H9 (cell line): ENCODE data around the gene LST1. TPM values are rescaled to one million over a fixed set of nuclear protein-coding genes. Genes with fewer than 3 reads are reported as not detected.

ENCODE experiments used
- DNase-seq: peaks from one replicate; pipeline ENCODE4 v3.0.0-alpha.2; 2017
- H2AFZ ChIP-seq: one replicate; pipeline ENCODE4 v1.6.1; 2013; ENCODE audit warnings: mild to moderate bottlenecking, low read length, control low read depth, moderate library complexity
- H2AK5ac ChIP-seq: 2 replicates; pipeline ENCODE4 v1.6.1; 2013; ENCODE audit warnings: low read length, control low read depth, mixed read lengths; ENCODE audit not compliant: insufficient read length
- H2BK120ac ChIP-seq: one replicate; pipeline ENCODE4 v1.6.1; 2013; ENCODE audit warnings: low read depth, mild to moderate bottlenecking, low read length, control low read depth, inconsistent platforms; ENCODE audit not compliant: poor library complexity, severe bottlenecking
- H2BK12ac ChIP-seq: 2 replicates; pipeline ENCODE4 v1.6.1; 2013; ENCODE audit warnings: low read length, control low read depth, mixed read lengths, low read depth; ENCODE audit not compliant: insufficient read length
- H2BK15ac ChIP-seq: 2 replicates; pipeline ENCODE4 v1.6.1; 2013; ENCODE audit warnings: low read depth, low read length, control low read depth
- H2BK20ac ChIP-seq: one replicate; pipeline ENCODE4 v1.6.1; 2013; ENCODE audit warnings: low read depth, mild to moderate bottlenecking, low read length, control low read depth, inconsistent platforms; ENCODE audit not compliant: poor library complexity, severe bottlenecking
- H2BK5ac ChIP-seq: 2 replicates; pipeline ENCODE4 v1.6.1; 2013; ENCODE audit warnings: low read length, control low read depth, mixed read lengths; ENCODE audit not compliant: insufficient read length
- H3K14ac ChIP-seq: 2 replicates; pipeline ENCODE4 v1.6.1; 2013; ENCODE audit warnings: low read length, control low read depth; ENCODE audit not compliant: insufficient read depth
- H3K18ac ChIP-seq: 2 replicates; pipeline ENCODE4 v1.6.1; 2013; ENCODE audit warnings: low read depth, mild to moderate bottlenecking, mixed read lengths, low read length, control low read depth; ENCODE audit not compliant: insufficient read length
- H3K23ac ChIP-seq: 2 replicates; pipeline ENCODE4 v1.6.1; 2013; ENCODE audit warnings: low read length, control low read depth, mixed read lengths, low read depth; ENCODE audit not compliant: insufficient read length
- H3K23me2 ChIP-seq: 2 replicates; pipeline ENCODE4 v1.6.1; 2013; ENCODE audit warnings: low read depth, mild to moderate bottlenecking, mixed read lengths, low read length, control low read depth; ENCODE audit not compliant: insufficient read length, poor library complexity, severe bottlenecking
- H3K27ac ChIP-seq: 2 replicates; pipeline ENCODE4 v1.5.1; 2013; ENCODE audit warnings: low read length, control low read depth, mixed read lengths, low read depth; ENCODE audit not compliant: insufficient read length
- H3K27me3 ChIP-seq: 2 replicates; pipeline ENCODE4 v1.6.1; 2013; ENCODE audit warnings: low read length, control low read depth, inconsistent platforms; ENCODE audit not compliant: insufficient read depth
- H3K4ac ChIP-seq: 2 replicates; pipeline ENCODE4 v1.6.1; 2013; ENCODE audit warnings: low read depth, mild to moderate bottlenecking, control low read depth, inconsistent platforms, low read length, moderate library complexity
- H3K4me1 ChIP-seq: 2 replicates; pipeline ENCODE4 v1.6.1; 2013; ENCODE audit warnings: low read length, control low read depth, inconsistent platforms; ENCODE audit not compliant: insufficient read depth
- H3K4me2 ChIP-seq: 2 replicates; pipeline ENCODE4 v1.6.1; 2013; ENCODE audit warnings: low read length, control low read depth, mixed read lengths; ENCODE audit not compliant: insufficient read length, insufficient read depth
- H3K56ac ChIP-seq: 2 replicates; pipeline ENCODE4 v1.6.1; 2013; ENCODE audit warnings: low read depth, mild to moderate bottlenecking, mixed read lengths, low read length, control low read depth; ENCODE audit not compliant: insufficient read length
- H3K79me1 ChIP-seq: 2 replicates; pipeline ENCODE4 v1.6.1; 2013; ENCODE audit warnings: low read depth, mild to moderate bottlenecking, moderate library complexity, low read length, control low read depth, inconsistent platforms; ENCODE audit not compliant: insufficient read depth, poor library complexity, severe bottlenecking
- H3K79me2 ChIP-seq: 2 replicates; pipeline ENCODE4 v1.6.1; 2013; ENCODE audit warnings: low read length, control low read depth, inconsistent platforms; ENCODE audit not compliant: insufficient read depth
- H3K9ac ChIP-seq: 2 replicates; pipeline ENCODE4 v1.6.1; 2013; ENCODE audit warnings: low read length, control low read depth, mixed read lengths; ENCODE audit not compliant: insufficient read length; ENCODE audit errors: extremely low read depth
- H3K9me3 ChIP-seq: one replicate; pipeline ENCODE4 v1.6.1; 2013; ENCODE audit warnings: low read depth, low read length, inconsistent platforms; ENCODE audit not compliant: control insufficient read depth
- H3T11ph ChIP-seq: one replicate; pipeline ENCODE4 v1.6.1; 2013; ENCODE audit warnings: mild to moderate bottlenecking, low read length, control low read depth, inconsistent platforms
- H4K20me1 ChIP-seq: one replicate; pipeline ENCODE4 v1.6.1; 2013; ENCODE audit not compliant: control insufficient read depth, insufficient read length, insufficient read depth
- H4K5ac ChIP-seq: 2 replicates; pipeline ENCODE4 v1.6.1; 2013; ENCODE audit warnings: low read depth, mild to moderate bottlenecking, mixed read lengths, low read length, control low read depth; ENCODE audit not compliant: insufficient read length
- H4K8ac ChIP-seq: replicated peaks from 2 replicates; pipeline ENCODE4 v1.6.1; 2013; ENCODE audit warnings: low read length, control low read depth, mixed read lengths, low read depth; ENCODE audit not compliant: insufficient read length
- H4K91ac ChIP-seq: 2 replicates; pipeline ENCODE4 v1.6.1; 2013; ENCODE audit warnings: low read depth, mild to moderate bottlenecking, moderate library complexity, mixed read lengths, low read length, control low read depth; ENCODE audit not compliant: insufficient read length
- H3K27ac Mint-ChIP-seq, 3 experiments: 2 replicates in 2 of 3; 3 replicates in 1 of 3; pipeline ENCODE4 v1.8.0; 2020 to 2021; ENCODE audit warnings: mixed read lengths in 3 of 3, mild to moderate bottlenecking in 1 of 3, moderate library complexity in 1 of 3
- H3K27me3 Mint-ChIP-seq: 2 replicates; pipeline ENCODE4 v1.8.0; 2021; ENCODE audit warnings: low read depth, mild to moderate bottlenecking, moderate library complexity, mixed read lengths
- H3K36me3 Mint-ChIP-seq, 3 experiments: 2 replicates in 2 of 3; 3 replicates in 1 of 3; pipeline ENCODE4 v1.8.0; 2020 to 2021; ENCODE audit warnings: low read depth in 3 of 3, mixed read lengths in 3 of 3; ENCODE audit not compliant: insufficient read depth in 1 of 3
- H3K4me1 Mint-ChIP-seq, 2 experiments: 2 replicates each; pipeline ENCODE4 v1.8.0; 2020; ENCODE audit warnings: mixed read lengths in 2 of 2
- H3K4me3 Mint-ChIP-seq, 2 experiments: 2 replicates in 1 of 2; 3 replicates in 1 of 2; pipeline ENCODE4 v1.8.0; 2020 to 2021; ENCODE audit warnings: mild to moderate bottlenecking in 2 of 2, mixed read lengths in 2 of 2, moderate library complexity in 1 of 2
- H3K9me3 Mint-ChIP-seq, 2 experiments: 2 replicates in 1 of 2; 3 replicates in 1 of 2; pipeline ENCODE4 v1.8.0; 2020; ENCODE audit warnings: mild to moderate bottlenecking in 2 of 2, mixed read lengths in 2 of 2, moderate library complexity in 1 of 2
- WGBS: extraction: QIAGEN DNeasy Blood & Tissue Kit; methylation state at CpG from one replicate; pipeline ENCODE4 v1.1.7; 2013; ENCODE audit warnings: missing lambda C conversion rate, low lambda C conversion rate, mixed read lengths; ENCODE audit not compliant: insufficient read length; ENCODE audit errors: extremely low coverage; 5-methylcytosine and 5-hydroxymethylcytosine counted together
- total RNA-seq: library from RNA; stranded (reverse); gene quantifications from 2 replicates; pipeline ENCODE4 v1.2.1, GENCODE V29; 2021
- TF ChIP-seq, protein P1 (sequence below): fragments of 200-600 bp; sonication (generic); conservative IDR thresholded peaks from 3 replicates; pipeline ENCODE4 v1.8.0; 2021; ENCODE audit warnings: antibody characterized with exemption, mild to moderate bottlenecking

The LST1 gene
- total RNA-seq, 1 experiment from 2014 or later, result not detected

- Histone ChIP-seq H3K4me2 (no peak overlapping the region), H2BK5ac (no peak overlapping the region), H2AFZ (no peak overlapping the region), H3K56ac (no peak overlapping the region), H3K27ac (no peak overlapping the region), H3K79me2 (no peaks in the 10 kb centered on the region), H3K9ac (no peak overlapping the region), H3T11ph (no peak overlapping the region), H4K8ac (no peak overlapping the region), H2BK120ac (no peak overlapping the region), H3K27me3 (no peaks in the 10 kb centered on the region), H2BK20ac (no peak overlapping the region), H3K4ac (no peak overlapping the region), H3K23me2 (no peaks in the 10 kb centered on the region), H2BK12ac (no peak overlapping the region), H3K9me3 (no peaks in the 10 kb centered on the region), H4K91ac (no peak overlapping the region), H4K20me1 (no peaks in the 10 kb centered on the region), H3K4me1 (no peaks in the 10 kb centered on the region), H3K14ac (no peak overlapping the region), H4K5ac (no peak overlapping the region), H3K79me1 (no peaks in the 10 kb centered on the region), H3K23ac (no peak overlapping the region), H2AK5ac (no peak overlapping the region), H3K18ac (no peak overlapping the region), H2BK15ac (no peak overlapping the region)
- WGBS, result no CpG with 5 or more reads among the region's 3 CpGs
- DNase-seq, result no peak
- H3K27me3 Mint-ChIP-seq, result peaks cover 2% of the 10 kb centered on the region
- H3K4me1 Mint-ChIP-seq, result peaks cover 10 to 11% of the 10 kb centered on the region in 2 experiments
- no peak overlapping the region; a peak in 1 of 7 replicates for H3K27ac Mint-ChIP-seq
- H3K36me3 Mint-ChIP-seq, result no peaks in the 10 kb centered on the region
- no peak overlapping the region for H3K4me3 Mint-ChIP-seq
- TF ChIP-seq, protein P1, sequence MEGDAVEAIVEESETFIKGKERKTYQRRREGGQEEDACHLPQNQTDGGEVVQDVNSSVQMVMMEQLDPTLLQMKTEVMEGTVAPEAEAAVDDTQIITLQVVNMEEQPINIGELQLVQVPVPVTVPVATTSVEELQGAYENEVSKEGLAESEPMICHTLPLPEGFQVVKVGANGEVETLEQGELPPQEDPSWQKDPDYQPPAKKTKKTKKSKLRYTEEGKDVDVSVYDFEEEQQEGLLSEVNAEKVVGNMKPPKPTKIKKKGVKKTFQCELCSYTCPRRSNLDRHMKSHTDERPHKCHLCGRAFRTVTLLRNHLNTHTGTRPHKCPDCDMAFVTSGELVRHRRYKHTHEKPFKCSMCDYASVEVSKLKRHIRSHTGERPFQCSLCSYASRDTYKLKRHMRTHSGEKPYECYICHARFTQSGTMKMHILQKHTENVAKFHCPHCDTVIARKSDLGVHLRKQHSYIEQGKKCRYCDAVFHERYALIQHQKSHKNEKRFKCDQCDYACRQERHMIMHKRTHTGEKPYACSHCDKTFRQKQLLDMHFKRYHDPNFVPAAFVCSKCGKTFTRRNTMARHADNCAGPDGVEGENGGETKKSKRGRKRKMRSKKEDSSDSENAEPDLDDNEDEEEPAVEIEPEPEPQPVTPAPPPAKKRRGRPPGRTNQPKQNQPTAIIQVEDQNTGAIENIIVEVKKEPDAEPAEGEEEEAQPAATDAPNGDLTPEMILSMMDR, result no peak
- H3K9me3 Mint-ChIP-seq, result no peaks in the 10 kb centered on the region; a peak in 1 of 5 replicates
These were observed 17.5 kb upstream of the LST1 start for GRCh38 chr6:31568537-31568961.
